ENCODE data around the gene FNBP1L. TPM values are rescaled to one million over a fixed set of nuclear protein-coding genes. Genes with fewer than 3 reads are reported as not detected.

The FNBP1L gene
- total and polyA plus RNA-seq, 9 of the 15 experiments (the other 6 are each of a cell fraction or from before 2014, with no cell fraction given): 1.4 to 6.9 (median 5.9) TPM

GRCh38 chr1:93603601-93604000, 155.7 kb downstream of the FNBP1L start (continued):
- TF ChIP-seq TBL1XR1 (IDR thresholded peaks at IDR 0.05; ENCODE audit: low read length in 2 of 2): no peak
- no peak for TF ChIP-seq FOXP1 (CRISPR knock-in tag; IDR thresholded peaks at IDR 0.05)
- TF ChIP-seq POU5F1 (IDR thresholded peaks at IDR 0.05; ENCODE audit: borderline replicate concordance, low read depth, low read length, partially characterized antibody): no peak
- TF ChIP-seq U2AF2 (optimal IDR thresholded peaks at IDR 0.05; ENCODE audit: low read depth, low read length): no peak
- no peak for TF ChIP-seq JUND (IDR thresholded peaks at IDR 0.05; ENCODE audit: borderline replicate concordance, low read depth, low read length)
- TF ChIP-seq JUND (tag; IDR thresholded peaks at IDR 0.05; ENCODE audit: borderline replicate concordance, low read depth, low read length): no peak

Small RNAs within 50 kb of the gene (small RNA-seq; reads per million reads assigned to genes)
- 29.8 reads per million, percentile 97 among the genes with 10 or more reads in this experiment for gene RNA5SP53

Other genes with a start within 250 kb of the FNBP1L start
- 33.0 and 42.5 TPM in 2 replicates for gene DR1, start 102.2 kb upstream of the FNBP1L start, total RNA-seq (2014; rRNA removed)
- 69.5 and 75.7 TPM in 2 replicates for gene DR1, start 102.2 kb upstream of the FNBP1L start, total RNA-seq (2014; rRNA removed; fragmentation: Illumina TruSeq; extraction: Trizol)
- 52.5 and 53.3 TPM in 2 replicates for gene DR1, start 102.2 kb upstream of the FNBP1L start, total RNA-seq (2015; rRNA removed; fragmentation: Illumina TruSeq; extraction: Trizol)
- 76.8 and 78.8 TPM in 2 replicates for gene DR1, start 102.2 kb upstream of the FNBP1L start, total RNA-seq (2021)
- gene DR1, start 102.2 kb upstream of the FNBP1L start, polyA plus RNA-seq (2011; rRNA removed): 38.4 and 46.3 TPM in 2 replicates
- gene DR1, start 102.2 kb upstream of the FNBP1L start, polyA plus RNA-seq (2014; fragmentation: Illumina TruSeq; extraction: Trizol): 44.1 and 52.8 TPM in 2 replicates
- 1 to 10 TPM; 8.1 to 9.3 TPM for gene DR1, start 102.2 kb upstream of the FNBP1L start, polyA plus RNA-seq (2014; fragmentation: Nextera tagmentation; extraction: Ambion mirVana)
- gene DR1, start 102.2 kb upstream of the FNBP1L start, polyA plus RNA-seq (2014; rRNA removed): 41.9 and 45.6 TPM in 2 replicates
- 2.8 and 4.2 TPM in 2 replicates for gene BCAR3, start 233.7 kb downstream of the FNBP1L start, total RNA-seq (2014; rRNA removed)
- 4.8 and 6.9 TPM in 2 replicates for gene BCAR3, start 233.7 kb downstream of the FNBP1L start, total RNA-seq (2014; rRNA removed; fragmentation: Illumina TruSeq; extraction: Trizol)
- gene BCAR3, start 233.7 kb downstream of the FNBP1L start, total RNA-seq (2015; rRNA removed; fragmentation: Illumina TruSeq; extraction: Trizol): 2.1 and 2.8 TPM in 2 replicates
- 3.6 and 3.8 TPM in 2 replicates for gene BCAR3, start 233.7 kb downstream of the FNBP1L start, total RNA-seq (2021)
- 1.8 and 2.0 TPM in 2 replicates for gene BCAR3, start 233.7 kb downstream of the FNBP1L start, polyA plus RNA-seq (2011; rRNA removed)
- 3.2 and 3.6 TPM in 2 replicates for gene BCAR3, start 233.7 kb downstream of the FNBP1L start, polyA plus RNA-seq (2014; fragmentation: Illumina TruSeq; extraction: Trizol)
- gene BCAR3, start 233.7 kb downstream of the FNBP1L start, polyA plus RNA-seq (2014; fragmentation: Nextera tagmentation; extraction: Ambion mirVana): 1 to 10 TPM; 5.4 to 6.3 TPM
- 4.0 and 5.4 TPM in 2 replicates for gene BCAR3, start 233.7 kb downstream of the FNBP1L start, polyA plus RNA-seq (2014; rRNA removed)